Tibial nerve (tissue), 4 donors: ENCODE results near the gene PCDHB7. TPM values are rescaled to one million over a fixed set of nuclear protein-coding genes. Genes with fewer than 3 reads are reported as not detected.
A peak's percentile ranks its signal among the peaks of the same experiment; 100 is the strongest.
"Not testable (repeated sequence)": the region's sequence is repeated elsewhere in the genome, so short reads cannot be mapped to it uniquely, and the experiment has no call there.

ENCODE experiments used
- DNase-seq, 2 donors: peaks; one replicate each; pipeline ENCODE4 v3.0.0-alpha.2; 2019; ENCODE audit warnings: low spot score in 2 of 2
- H3K27ac ChIP-seq, 4 donors: fragments of 200-600 bp; sonication (generic) in 3 of 4; one replicate each; pipeline ENCODE4 v1.5.1; 2017 to 2019; ENCODE audit warnings: mild to moderate bottlenecking in 1 of 4
- H3K27me3 ChIP-seq, 2 donors: fragments of 200-600 bp; sonication (generic) in 1 of 2; one replicate each; pipeline versions ENCODE4 v1.5.1 to v1.6.0; 2017 to 2019
- H3K36me3 ChIP-seq, 3 donors: fragments of 200-600 bp; sonication (generic); one replicate each; pipeline ENCODE4 v1.5.1; 2018 to 2019
- H3K4me1 ChIP-seq, 4 donors: fragments of 200-600 bp; sonication (generic) in 3 of 4; one replicate each; pipeline ENCODE4 v1.5.1; 2017 to 2019
- H3K4me3 ChIP-seq, 4 donors: fragments of 200-600 bp; sonication (generic) in 3 of 4; one replicate each; pipeline ENCODE4 v1.5.1; 2017 to 2019; ENCODE audit warnings: mild to moderate bottlenecking in 1 of 4, moderate library complexity in 1 of 4
- H3K9me3 ChIP-seq, 4 donors: fragments of 200-600 bp; sonication (generic) in 3 of 4; one replicate each; pipeline ENCODE4 v1.5.1; 2017 to 2019
- EP300 ChIP-seq, 2 donors: sonication (generic); formaldehyde crosslinking; IDR thresholded peaks; one replicate each; pipeline ENCODE4 v1.6.1; 2017; ENCODE audit warnings: antibody characterized with exemption in 2 of 2, mild to moderate bottlenecking in 1 of 2
- POLR2A ChIP-seq, 2 donors: fragments of 450-650 bp; IDR thresholded peaks; one replicate each; pipeline ENCODE4 v1.6.1; 2017; ENCODE audit warnings: antibody characterized with exemption in 2 of 2, mild to moderate bottlenecking in 2 of 2, moderate library complexity in 2 of 2
- WGBS, 2 donors: methylation state at CpG; one replicate each; pipeline ENCODE4 v1.1.5; 2018; 5-methylcytosine and 5-hydroxymethylcytosine counted together
- total RNA-seq, 4 donors: library from RNA; depleted of rRNA; stranded (reverse); fragments of >200 nt; gene quantifications; one replicate each; pipeline ENCODE4 v1.1.0, GENCODE V29; 2016
- TF ChIP-seq, protein P1 (sequence below), 5 experiments: fragments of 200-600 bp in 3 of 5; fragments of 450-650 bp in 2 of 5; sonication (generic) in 3 of 5; IDR thresholded peaks; one replicate each; pipeline ENCODE4 v1.5.1; 2016 to 2019; ENCODE audit warnings: antibody characterized with exemption in 5 of 5, mild to moderate bottlenecking in 3 of 5, moderate library complexity in 2 of 5

The PCDHB7 gene
- total RNA-seq, 4 donors from 2014 or later: 4.4 to 7.1 (median 5.5) TPM

- not testable (repeated sequence) for H3K4me1 ChIP-seq, H3K27ac ChIP-seq, DNase-seq, H3K27me3 ChIP-seq, H3K4me3 ChIP-seq
- Histone ChIP-seq H3K36me3 (peaks cover 0 to 16% (median 0%) of the 10 kb centered on the region in 3 donors), H3K9me3 (peaks cover 0 to 82% (median 33%) of the 10 kb centered on the region in 4 donors)
- WGBS, 2 donors: 53 to 62% methylated on average over 62 to 72 of the region's 79 CpGs
Measured at GRCh38 chr5:141174291-141175104, 2.1 kb downstream of the PCDHB7 start.

- H3K27me3 ChIP-seq: peaks cover 0 to 8% of the 10 kb centered on the region in 2 donors
- no peak for TF ChIP-seq EP300 (IDR thresholded peaks at IDR 0.05)
- TF ChIP-seq, protein P1, sequence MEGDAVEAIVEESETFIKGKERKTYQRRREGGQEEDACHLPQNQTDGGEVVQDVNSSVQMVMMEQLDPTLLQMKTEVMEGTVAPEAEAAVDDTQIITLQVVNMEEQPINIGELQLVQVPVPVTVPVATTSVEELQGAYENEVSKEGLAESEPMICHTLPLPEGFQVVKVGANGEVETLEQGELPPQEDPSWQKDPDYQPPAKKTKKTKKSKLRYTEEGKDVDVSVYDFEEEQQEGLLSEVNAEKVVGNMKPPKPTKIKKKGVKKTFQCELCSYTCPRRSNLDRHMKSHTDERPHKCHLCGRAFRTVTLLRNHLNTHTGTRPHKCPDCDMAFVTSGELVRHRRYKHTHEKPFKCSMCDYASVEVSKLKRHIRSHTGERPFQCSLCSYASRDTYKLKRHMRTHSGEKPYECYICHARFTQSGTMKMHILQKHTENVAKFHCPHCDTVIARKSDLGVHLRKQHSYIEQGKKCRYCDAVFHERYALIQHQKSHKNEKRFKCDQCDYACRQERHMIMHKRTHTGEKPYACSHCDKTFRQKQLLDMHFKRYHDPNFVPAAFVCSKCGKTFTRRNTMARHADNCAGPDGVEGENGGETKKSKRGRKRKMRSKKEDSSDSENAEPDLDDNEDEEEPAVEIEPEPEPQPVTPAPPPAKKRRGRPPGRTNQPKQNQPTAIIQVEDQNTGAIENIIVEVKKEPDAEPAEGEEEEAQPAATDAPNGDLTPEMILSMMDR (IDR thresholded peaks at IDR 0.05): no peak
- no peak for TF ChIP-seq POLR2A (IDR thresholded peaks at IDR 0.05)
- H3K4me3 ChIP-seq: no peak overlapping the region
- 64 to 69% methylated on average over 1 of the region's 1 CpG for WGBS, 2 donors
- DNase-seq: no peak
- no peaks in the 10 kb centered on the region for H3K4me1 ChIP-seq
- peaks cover 0 to 89% (median 31%) of the 10 kb centered on the region in 4 donors for H3K9me3 ChIP-seq
- peaks cover 0 to 16% (median 0%) of the 10 kb centered on the region in 3 donors for H3K36me3 ChIP-seq
- no peak overlapping the region for H3K27ac ChIP-seq
Measured at GRCh38 chr5:141175933-141176332, 3.5 kb downstream of the PCDHB7 start.

DNA sequence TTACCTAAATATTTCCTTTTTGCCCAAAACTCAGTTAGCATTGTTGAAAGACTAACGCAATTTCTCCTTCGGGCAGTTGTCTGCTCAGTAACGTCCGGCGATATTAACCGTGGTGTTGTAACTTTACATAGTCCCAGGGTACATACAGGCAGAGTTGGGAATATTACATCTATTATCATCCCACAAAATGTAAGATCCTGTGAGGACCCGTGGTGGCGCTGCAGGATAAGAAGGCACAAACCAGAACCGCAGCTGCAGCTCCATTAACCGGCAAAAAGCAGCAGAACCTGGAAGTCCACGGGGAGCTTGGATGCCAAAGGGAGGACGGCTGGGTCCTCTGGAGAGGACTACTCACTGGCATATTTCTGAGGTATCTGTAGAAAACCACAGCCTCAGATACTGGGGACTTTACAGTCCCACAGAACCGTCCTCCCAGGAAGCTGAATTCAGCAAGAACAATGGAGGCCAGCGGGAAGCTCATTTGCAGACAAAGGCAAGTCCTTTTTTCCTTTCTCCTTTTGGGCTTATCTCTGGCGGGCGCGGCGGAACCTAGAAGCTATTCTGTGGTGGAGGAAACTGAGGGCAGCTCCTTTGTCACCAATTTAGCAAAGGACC, 5.2 kb downstream of the PCDHB7 start, which contains the start of gene PCDHB8:
TSS of gene PCDHB8 (plus strand) at position 214 of the 615 bp plus-strand sequence. CDS start at position 459, 245 bp downstream.
- not testable (repeated sequence) for H3K27me3 ChIP-seq, H3K27ac ChIP-seq, H3K4me1 ChIP-seq, H3K4me3 ChIP-seq, DNase-seq
- WGBS, 2 donors: 31 to 42% methylated on average over 14 to 18 of the region's 18 CpGs
- H3K9me3 ChIP-seq: peaks cover 0 to 89% (median 35%) of the 10 kb centered on the region in 4 donors
- H3K36me3 ChIP-seq: peaks cover 0 to 16% (median 0%) of the 10 kb centered on the region in 3 donors

GRCh38 chr5:141179371-141179770, 6.9 kb downstream of the PCDHB7 start:
- H3K36me3 ChIP-seq: peaks cover 0 to 12% (median 0%) of the 10 kb centered on the region in 3 donors
- WGBS, 2 donors: 45 to 58% methylated on average over 32 to 34 of the region's 39 CpGs
- not testable (repeated sequence) for H3K4me3 ChIP-seq, DNase-seq, H3K27me3 ChIP-seq, H3K27ac ChIP-seq, H3K4me1 ChIP-seq
- H3K9me3 ChIP-seq: peaks cover 0 to 88% (median 36%) of the 10 kb centered on the region in 4 donors

- DNase-seq, H3K4me1 ChIP-seq, H3K27me3 ChIP-seq, H3K27ac ChIP-seq, H3K4me3 ChIP-seq: not testable (repeated sequence)
- peaks cover 0 to 12% (median 0%) of the 10 kb centered on the region in 3 donors for H3K36me3 ChIP-seq
- 40 to 49% methylated on average over 17 to 24 of the region's 32 CpGs for WGBS, 2 donors
- H3K9me3 ChIP-seq: peaks cover 0 to 88% (median 37%) of the 10 kb centered on the region in 4 donors
Measured at GRCh38 chr5:141179876-141180275, 7.4 kb downstream of the PCDHB7 start.

DNA sequence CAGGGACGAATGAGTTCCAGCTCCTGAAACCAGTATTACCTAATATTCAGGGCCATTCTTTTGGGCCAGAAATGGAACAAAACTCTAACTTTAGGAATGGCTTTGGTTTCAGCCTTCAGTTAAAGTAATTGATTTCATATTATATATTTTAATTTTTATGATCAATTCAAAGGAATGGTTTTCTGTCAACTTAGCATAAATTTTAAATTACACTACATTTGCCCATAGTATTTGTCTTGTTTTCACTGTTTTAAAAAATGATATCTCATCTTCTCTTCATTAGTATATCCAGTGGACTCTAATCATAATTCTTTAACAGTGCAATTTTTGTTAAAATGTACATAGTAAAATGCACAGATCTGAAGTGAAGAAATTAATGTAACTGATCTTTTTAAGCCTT, 7.9 kb downstream of the PCDHB7 start:
- Histone ChIP-seq H3K27ac (no peak overlapping the region), H3K36me3 (peaks cover 0 to 11% (median 0%) of the 10 kb centered on the region in 3 donors), H3K27me3 (peaks cover 0 to 8% of the 10 kb centered on the region in 2 donors), H3K4me1 (no peaks in the 10 kb centered on the region), H3K9me3 (peaks cover 0 to 88% (median 35%) of the 10 kb centered on the region in 4 donors), H3K4me3 (no peak overlapping the region)
- DNase-seq: no peak
- TF ChIP-seq POLR2A (IDR thresholded peaks at IDR 0.05) (no peak), EP300 (IDR thresholded peaks at IDR 0.05) (no peak)
- TF ChIP-seq, protein P1 (IDR thresholded peaks at IDR 0.05): no peak
- WGBS, 2 donors: 22 to 57% methylated on average over 1 of the region's 1 CpG

GRCh38 chr5:141182248-141182647, 9.8 kb downstream of the PCDHB7 start, which contains the start of gene PCDHB16:
Gene PCDHB16 (plus strand): TSS chr5:141182387. CDS start chr5:141182560, 173 bp downstream.
- H3K36me3 ChIP-seq: peaks cover 0 to 11% (median 0%) of the 10 kb centered on the region in 3 donors
- H3K27ac ChIP-seq: peak within 1 kb of the TSS; percentile 2 to 65 (median 38)
- H3K4me3 ChIP-seq: peak within 1 kb of the TSS in 3 of 4 donors; percentile 18 to 47 (median 32)
- H3K27me3 ChIP-seq: peaks cover 0 to 8% of the 10 kb centered on the region in 2 donors
- TF ChIP-seq, protein P1 (IDR thresholded peaks at IDR 0.05): peak in 4 of 5 experiments; percentile 22 to 51 (median 35)
- TF ChIP-seq POLR2A (IDR thresholded peaks at IDR 0.05) (no peak), EP300 (IDR thresholded peaks at IDR 0.05) (peak in 1 of 2 donors; percentile 34)
- DNase-seq: peak; percentile 27 to 43
- no peaks in the 10 kb centered on the region for H3K4me1 ChIP-seq
- WGBS, 2 donors: 9 to 14% methylated on average over 13 of the region's 13 CpGs
- H3K9me3 ChIP-seq: peaks cover 0 to 88% (median 33%) of the 10 kb centered on the region in 4 donors

DNA sequence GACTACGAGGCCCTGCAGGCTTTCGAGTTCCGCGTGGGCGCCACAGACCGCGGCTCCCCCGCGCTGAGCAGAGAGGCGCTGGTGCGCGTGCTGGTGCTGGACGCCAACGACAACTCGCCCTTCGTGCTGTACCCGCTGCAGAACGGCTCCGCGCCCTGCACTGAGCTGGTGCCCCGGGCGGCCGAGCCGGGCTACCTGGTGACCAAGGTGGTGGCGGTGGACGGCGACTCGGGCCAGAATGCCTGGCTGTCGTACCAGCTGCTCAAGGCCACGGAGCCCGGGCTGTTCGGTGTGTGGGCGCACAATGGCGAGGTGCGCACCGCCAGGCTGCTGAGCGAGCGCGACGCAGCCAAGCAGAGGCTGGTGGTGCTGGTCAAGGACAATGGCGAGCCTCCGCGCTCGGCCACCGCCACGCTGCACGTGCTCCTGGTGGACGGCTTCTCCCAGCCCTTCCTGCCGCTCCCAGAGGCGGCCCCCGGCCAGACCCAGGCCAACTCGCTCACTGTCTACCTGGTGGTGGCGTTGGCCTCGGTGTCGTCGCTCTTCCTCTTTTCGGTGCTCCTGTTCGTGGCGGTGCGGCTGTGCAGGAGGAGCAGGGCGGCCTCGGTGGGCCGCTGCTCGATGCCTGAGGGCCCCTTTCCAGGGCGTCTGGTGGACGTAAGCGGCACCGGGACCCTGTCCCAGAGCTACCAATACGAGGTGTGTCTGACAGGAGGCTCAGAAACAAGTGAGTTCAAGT, 11.8 kb downstream of the PCDHB7 start:
- H3K9me3 ChIP-seq: peaks cover 0 to 89% (median 32%) of the 10 kb centered on the region in 4 donors
- H3K4me3 ChIP-seq, H3K27ac ChIP-seq, DNase-seq, H3K4me1 ChIP-seq, H3K27me3 ChIP-seq, H3K36me3 ChIP-seq: not testable (repeated sequence)
- WGBS, 2 donors: 45 to 46% methylated on average over 16 to 26 of the region's 69 CpGs
